ENCODE measurements around the gene RASA3. TPM values are rescaled to one million over a fixed set of nuclear protein-coding genes. Genes with fewer than 3 reads are reported as not detected.

RASA3 gene
- total RNA-seq, 1 experiment from 2014 or later: 0.26 TPM

- no peak overlapping the region for H3K27ac Mint-ChIP-seq (ENCODE audit: unreplicated experiment)
- DNase-seq: no peak
- no TSS peak for BruUV-seq (replicated peaks)
- TF ChIP-seq CTCF (IDR thresholded peaks at IDR 0.05; ENCODE audit: unreplicated experiment): no peak
- CTCF ChIA-PET: no interaction called here
- H3K4me3 Mint-ChIP-seq (ENCODE audit: low read depth, unreplicated experiment): no peak overlapping the region
- peaks cover 3% of the 10 kb centered on the region for H3K27me3 Mint-ChIP-seq (ENCODE audit: unreplicated experiment)
- no peaks in the 10 kb centered on the region for H3K4me1 Mint-ChIP-seq (ENCODE audit: low read depth, unreplicated experiment)
- H3K9me3 Mint-ChIP-seq (ENCODE audit: low read depth, unreplicated experiment): no peaks in the 10 kb centered on the region
- H3K36me3 Mint-ChIP-seq (ENCODE audit: insufficient read depth, unreplicated experiment): no peaks in the 10 kb centered on the region
- intact Hi-C loops (cut with micrococcal nuclease; ENCODE audit: unreplicated experiment): no loop called here
These were observed 188.4 kb downstream of the RASA3 start for GRCh38 chr13:113943821-113944565.

GRCh38 chr13:113942591-113943103 is 189.8 kb downstream of the RASA3 start:
- no peaks in the 10 kb centered on the region for H3K4me1 Mint-ChIP-seq (ENCODE audit: low read depth, unreplicated experiment)
- peaks cover 17% of the 10 kb centered on the region for H3K27me3 Mint-ChIP-seq (ENCODE audit: unreplicated experiment)
- H3K27ac Mint-ChIP-seq (ENCODE audit: unreplicated experiment): no peak overlapping the region
- intact Hi-C loops (cut with micrococcal nuclease; ENCODE audit: unreplicated experiment): no loop called here
- no peak for TF ChIP-seq CTCF (IDR thresholded peaks at IDR 0.05; ENCODE audit: unreplicated experiment)
- H3K36me3 Mint-ChIP-seq (ENCODE audit: insufficient read depth, unreplicated experiment): no peaks in the 10 kb centered on the region
- no TSS peak for BruUV-seq (replicated peaks)
- no peak overlapping the region for H3K4me3 Mint-ChIP-seq (ENCODE audit: low read depth, unreplicated experiment)
- no peak for DNase-seq
- H3K9me3 Mint-ChIP-seq (ENCODE audit: low read depth, unreplicated experiment): no peaks in the 10 kb centered on the region
- CTCF ChIA-PET: no interaction called here

- intact Hi-C loops (cut with micrococcal nuclease; ENCODE audit: unreplicated experiment): no loop called here
These were observed 190.7 kb downstream of the RASA3 start for GRCh38 chr13:113941571-113942191.

GRCh38 chr13:113939944-113940297 is 192.5 kb downstream of the RASA3 start:
- BruUV-seq (replicated peaks): no TSS peak
- no peak overlapping the region for H3K4me3 Mint-ChIP-seq (ENCODE audit: low read depth, unreplicated experiment)
- CTCF ChIA-PET: no interaction called here
- H3K27me3 Mint-ChIP-seq (ENCODE audit: unreplicated experiment): peaks cover 25% of the 10 kb centered on the region
- no peak overlapping the region for H3K27ac Mint-ChIP-seq (ENCODE audit: unreplicated experiment)
- no peaks in the 10 kb centered on the region for H3K9me3 Mint-ChIP-seq (ENCODE audit: low read depth, unreplicated experiment)
- DNase-seq: no peak
- no peaks in the 10 kb centered on the region for H3K36me3 Mint-ChIP-seq (ENCODE audit: insufficient read depth, unreplicated experiment)
- TF ChIP-seq CTCF (IDR thresholded peaks at IDR 0.05; ENCODE audit: unreplicated experiment): no peak
- intact Hi-C loops (cut with micrococcal nuclease; ENCODE audit: unreplicated experiment): no loop called here
- H3K4me1 Mint-ChIP-seq (ENCODE audit: low read depth, unreplicated experiment): no peaks in the 10 kb centered on the region

More at GRCh38 chr13:113941571-113942191, 190.7 kb downstream of the RASA3 start:
- peaks cover 25% of the 10 kb centered on the region for H3K27me3 Mint-ChIP-seq (ENCODE audit: unreplicated experiment)
- H3K9me3 Mint-ChIP-seq (ENCODE audit: low read depth, unreplicated experiment): no peaks in the 10 kb centered on the region
- TF ChIP-seq CTCF (IDR thresholded peaks at IDR 0.05; ENCODE audit: unreplicated experiment): no peak
- H3K4me3 Mint-ChIP-seq (ENCODE audit: low read depth, unreplicated experiment): no peak overlapping the region
- no peak overlapping the region for H3K27ac Mint-ChIP-seq (ENCODE audit: unreplicated experiment)
- no peak for DNase-seq
- BruUV-seq (replicated peaks): no TSS peak
- no peaks in the 10 kb centered on the region for H3K4me1 Mint-ChIP-seq (ENCODE audit: low read depth, unreplicated experiment)
- no peaks in the 10 kb centered on the region for H3K36me3 Mint-ChIP-seq (ENCODE audit: insufficient read depth, unreplicated experiment)
- CTCF ChIA-PET: no interaction called here
